K562 (cell line): ENCODE results near the gene CSF1. TPM values are rescaled to one million over a fixed set of nuclear protein-coding genes. Genes with fewer than 3 reads are reported as not detected.

ENCODE experiments used
- ATAC-seq: fragments of 200-7000 bp; cut with Tn5 transposase; 3 replicates; pipeline ENCODE4 v1.9.1; 2020; ENCODE audit warnings: moderate library complexity
- BruUV-seq: library from RNA; stranded (reverse); fragments of 400-500 nt; replicated peaks from 2 replicates; lab custom pipeline; 2021; lab: Mats Ljungman, UMichigan
- CTCF ChIA-PET: fragments of 300-600 bp; formaldehyde crosslinking; extraction: SDS; loops from one replicate; lab custom pipeline; 2021; ENCODE audit warnings: low intra/inter-chr PET ratio; lab: Yijun Ruan, JAX
- POLR2A ChIA-PET: fragments of 300-600, 350-650 bp; sonication (Branson Sonifier 250); formaldehyde crosslinking; extraction: SDS; loops from one replicate; lab custom pipeline; 2021; ENCODE audit warnings: antibody characterized with exemption, inconsistent platforms; lab: Yijun Ruan, JAX
- DNase-seq, 4 experiments: peaks; one replicate each; pipeline versions ENCODE4 v3.0.0 to v3.0.0-alpha.2; 2011 to 2018; ENCODE audit warnings: low spot score in 3 of 4, mixed read lengths in 3 of 4; ENCODE audit errors: extremely low read depth in 1 of 4
- FAIRE-seq: peaks from 2 replicates; lab custom pipeline; 2011; peaks lifted over from hg19 to GRCh38; lab: Jason Lieb, UNC
- H2AFZ ChIP-seq: 2 replicates; pipeline ENCODE4 v1.6.0; 2011; ENCODE audit warnings: low read depth, low read length, control low read depth, inconsistent platforms
- H3K27ac ChIP-seq: fragments of 200-600 bp; 3 replicates; pipeline ENCODE4 v1.8.0; 2011; ENCODE audit warnings: low read depth, mild to moderate bottlenecking, control low read depth, inconsistent platforms, low read length, moderate library complexity, mixed read lengths; ENCODE audit errors: extremely low read depth
- H3K27me3 ChIP-seq, 2 experiments: fragments of 300-600 bp in 1 of 2; 2 replicates in 1 of 2; 3 replicates in 1 of 2; pipeline versions ENCODE4 v1.6.0 to v1.8.0; 2011; ENCODE audit warnings: inconsistent platforms in 2 of 2, low read length in 2 of 2, mild to moderate bottlenecking in 1 of 2, mixed read lengths in 1 of 2, moderate library complexity in 1 of 2; ENCODE audit not compliant: control insufficient read depth in 2 of 2, insufficient read depth in 2 of 2
- H3K36me3 ChIP-seq: fragments of 300-600 bp; 3 replicates; pipeline ENCODE4 v1.8.0; 2011; ENCODE audit warnings: mild to moderate bottlenecking, low read length, inconsistent platforms; ENCODE audit not compliant: control insufficient read depth, insufficient read depth
- H3K4me1 ChIP-seq, 2 experiments: fragments of 200-600 bp in 1 of 2; replicated peaks in 1 of 2; 2 replicates in 1 of 2; 3 replicates in 1 of 2; pipeline versions ENCODE4 v1.5.1 to v1.8.0; 2011; ENCODE audit warnings: inconsistent platforms in 2 of 2, low read length in 2 of 2, mild to moderate bottlenecking in 1 of 2, mixed read lengths in 1 of 2, moderate library complexity in 1 of 2; ENCODE audit not compliant: control insufficient read depth in 2 of 2, insufficient read depth in 2 of 2
- H3K4me2 ChIP-seq: 2 replicates; pipeline ENCODE4 v1.6.1; 2011; ENCODE audit warnings: low read length, control low read depth, inconsistent platforms, mixed read lengths; ENCODE audit not compliant: insufficient read depth
- H3K4me3 ChIP-seq: fragments of 200-600 bp; sonication (generic), shearing (Covaris generic); 2 replicates; pipeline ENCODE4 v1.5.1; 2016; ENCODE audit warnings: control low read depth, inconsistent platforms
- H3K79me2 ChIP-seq: fragments of 200-600 bp; 3 replicates; pipeline ENCODE4 v1.8.0; 2011; ENCODE audit warnings: low read length, inconsistent platforms; ENCODE audit not compliant: control insufficient read depth, insufficient read depth
- H3K9ac ChIP-seq, 2 experiments: 2 replicates each; pipeline versions ENCODE4 v1.6.0 to v1.6.1; 2011; ENCODE audit warnings: low read depth in 2 of 2, low read length in 2 of 2, control low read depth in 1 of 2, inconsistent platforms in 1 of 2, mild to moderate bottlenecking in 1 of 2, mixed read lengths in 1 of 2; ENCODE audit not compliant: insufficient read depth in 1 of 2
- H3K9me1 ChIP-seq: one replicate; pipeline ENCODE4 v1.6.0; 2011; ENCODE audit warnings: inconsistent platforms, mild to moderate bottlenecking, low read length, moderate library complexity; ENCODE audit not compliant: control insufficient read depth, insufficient read depth
- H3K9me3 ChIP-seq: replicated peaks from 2 replicates; pipeline ENCODE4 v1.5.1; 2011; ENCODE audit warnings: low read depth, low read length, inconsistent platforms; ENCODE audit not compliant: control insufficient read depth, insufficient read depth
- H4K20me1 ChIP-seq: replicated peaks from 2 replicates; pipeline ENCODE4 v1.6.1; 2011; ENCODE audit warnings: low read length, inconsistent platforms, mixed read lengths; ENCODE audit not compliant: control insufficient read depth, insufficient read depth
- BRD9 ChIP-seq: fragments of 450-650 bp; IDR thresholded peaks from 2 replicates; pipeline ENCODE4 v1.6.1; 2018; ENCODE audit warnings: low read depth; ENCODE audit not compliant: partially characterized antibody
- ETV6 ChIP-seq, 3 experiments: fragments of 150-350 bp in 1 of 3; sonication (generic) in 1 of 3; formaldehyde crosslinking in 1 of 3; IDR thresholded peaks; 2 replicates each; pipeline versions ENCODE4 v1.6.1 to v1.8.0; 2014 to 2022; ENCODE audit warnings: borderline replicate concordance in 2 of 3, low read depth in 2 of 3, antibody characterized with exemption in 1 of 3, low read length in 1 of 3, mild to moderate bottlenecking in 1 of 3, missing genetic modification reagents in 1 of 3
- HSF4 ChIP-seq: fragments of 250-450 bp; sonication (Bioruptor Pico); IDR thresholded peaks from 2 replicates; pipeline ENCODE4 v2.1.2; 2022; ENCODE audit warnings: mild to moderate bottlenecking, moderate library complexity, borderline replicate concordance
- MAFG ChIP-seq: fragments of 450-650 bp; conservative IDR thresholded peaks from 2 replicates; pipeline ENCODE4 v1.6.1; 2016; ENCODE audit warnings: missing genetic modification characterization, missing compliant biosample characterization
- MCM7 ChIP-seq, 2 experiments: fragments of 450-650 bp; IDR thresholded peaks; 2 replicates each; pipeline ENCODE4 v1.6.1; 2016 to 2018
- NCOA4 ChIP-seq: fragments of 450-650 bp; IDR thresholded peaks from 2 replicates; pipeline ENCODE4 v1.6.1; 2018; ENCODE audit warnings: mild to moderate bottlenecking; ENCODE audit not compliant: partially characterized antibody
- POLR2G ChIP-seq: fragments of 200-400 bp; formaldehyde crosslinking; IDR thresholded peaks from 2 replicates; pipeline ENCODE4 v1.6.1; 2017; ENCODE audit warnings: low read depth, mild to moderate bottlenecking, antibody characterized with exemption, low read length, moderate library complexity
- ZBTB8A ChIP-seq: fragments of 450-650 bp; IDR thresholded peaks from 2 replicates; pipeline ENCODE4 v1.6.1; 2018; ENCODE audit warnings: mild to moderate bottlenecking, moderate library complexity; ENCODE audit not compliant: partially characterized antibody
- ZKSCAN3 ChIP-seq: fragments of 250-450 bp; sonication (Bioruptor Pico); IDR thresholded peaks from 2 replicates; pipeline ENCODE4 v1.4.0; 2020
- ZZZ3 ChIP-seq: fragments of 450-650 bp; IDR thresholded peaks from 2 replicates; pipeline ENCODE4 v1.6.1; 2016; ENCODE audit warnings: antibody characterized with exemption, mild to moderate bottlenecking, moderate library complexity
- WGBS: fragments of 100-300 bp; shearing (Covaris generic); methylation state at CpG from one replicate; pipeline ENCODE4 v1.1.6; 2016; ENCODE audit warnings: low coverage, mixed read lengths; ENCODE audit not compliant: insufficient coverage; ENCODE audit errors: missing lambda C conversion rate; 5-methylcytosine and 5-hydroxymethylcytosine counted together
- in situ Hi-C: fragments of 300-500 bp; cut with MboI; formaldehyde crosslinking; loops from 4 replicates; pipeline ENCODE4 v1.15.0; 2018; ENCODE audit warnings: inconsistent platforms, mixed read lengths
- intact Hi-C: fragments of 100-400 bp; cut with micrococcal nuclease; formaldehyde crosslinking; loops from 2 replicates; pipeline ENCODE4 v1.14.2; 2022
- polyA plus RNA-seq, 8 experiments: library from polyadenylated mRNA; depleted of rRNA in 4 of 8; stranded (reverse) in 5 of 8; unstranded in 3 of 8; fragments of >200 nt; fragmentation: Nextera tagmentation in 2 of 8; fragmentation: Illumina TruSeq in 1 of 8; extraction: Ambion mirVana in 2 of 8; extraction: Trizol in 1 of 8; gene quantifications; 2 replicates each; pipeline versions ENCODE4 v1.2.1 to v1.2.3, GENCODE V29; 2011 to 2014; ENCODE audit warnings: inconsistent platforms in 1 of 8, missing spikeins in 1 of 8
- total RNA-seq, 7 experiments: library from RNA; depleted of rRNA in 6 of 7; stranded (reverse); fragments of >200 nt in 6 of 7; fragmentation: Illumina TruSeq in 2 of 7; extraction: Trizol in 2 of 7; gene quantifications; 2 replicates each; pipeline versions ENCODE4 v1.2.1 to v1.2.3, GENCODE V29; 2011 to 2021; ENCODE audit warnings: low replicate concordance in 1 of 7
- TF ChIP-seq, protein P1 (sequence below): sonication (generic); formaldehyde crosslinking; IDR thresholded peaks from 2 replicates; pipeline ENCODE4 v1.4.0; 2020; ENCODE audit warnings: mild to moderate bottlenecking, missing genetic modification reagents
- TF ChIP-seq, protein P2 (sequence below): fragments of 450-650 bp; formaldehyde crosslinking; IDR thresholded peaks from 2 replicates; pipeline ENCODE4 v1.4.0; 2020; ENCODE audit warnings: mild to moderate bottlenecking

The CSF1 gene
- total and polyA plus RNA-seq, 9 of the 15 experiments (the other 6 are each of a cell fraction or from before 2014, with no cell fraction given): 0.18 to 11.8 (median 2.8) TPM

DNA sequence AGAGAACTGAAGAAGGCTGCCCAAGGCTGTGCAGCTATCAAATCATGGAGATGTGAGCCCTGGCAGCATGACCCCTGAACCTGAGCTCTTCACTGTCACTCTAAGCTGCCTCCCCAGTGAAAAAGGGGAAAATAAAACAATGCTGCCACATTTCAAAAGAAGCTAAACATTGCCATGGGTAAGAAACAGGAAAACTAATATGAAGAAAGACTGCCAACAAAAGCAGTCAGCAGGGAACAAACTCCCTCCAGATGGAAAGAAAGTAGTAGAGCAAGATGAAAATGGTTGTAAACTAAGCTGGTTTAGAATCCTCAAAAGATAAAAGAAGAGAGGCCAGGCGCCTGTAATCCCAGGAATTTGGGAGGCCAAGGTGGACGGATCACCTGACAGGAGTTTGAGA, 36.2 kb upstream of the CSF1 start:
- no peak overlapping the region for H2AFZ ChIP-seq
- WGBS: 21% methylated on average over 2 of the region's 2 CpGs
- BruUV-seq: no TSS peak
- no peaks in the 10 kb centered on the region for H3K36me3 ChIP-seq
- no peak overlapping the region for H3K9ac ChIP-seq
- in situ Hi-C loops (no loop called here), intact Hi-C loops (no loop called here)
- H3K27me3 ChIP-seq: no peaks in the 10 kb centered on the region
- no peaks in the 10 kb centered on the region for H4K20me1 ChIP-seq
- no peaks in the 10 kb centered on the region for H3K79me2 ChIP-seq
- TF ChIP-seq ZZZ3 (no peak), POLR2G (no peak)
- no peaks in the 10 kb centered on the region for H3K9me3 ChIP-seq
- POLR2A ChIA-PET: interaction anchor here (0.7 to 2.0 kb wide), 2 partner anchors 10 to 13 kb away, joined by 3 to 9 read pairs; no protein-coding TSS in a partner anchor
- ATAC-seq (no peak), DNase-seq (no peak), FAIRE-seq (no peak)
- no peaks in the 10 kb centered on the region for H3K9me1 ChIP-seq
- H3K4me1 ChIP-seq: peaks cover 0 to 8% of the 10 kb centered on the region in 2 experiments; a peak in 2 of 5 replicates
- no peak overlapping the region for H3K4me3 ChIP-seq
- no peak overlapping the region for H3K4me2 ChIP-seq
- CTCF ChIA-PET: no interaction called here
- no peak overlapping the region for H3K27ac ChIP-seq

GRCh38 chr1:109875874-109876273, 34.8 kb upstream of the CSF1 start:
- Histone ChIP-seq H3K36me3 (no peaks in the 10 kb centered on the region), H3K9me1 (no peaks in the 10 kb centered on the region), H3K4me1 (peaks cover under 1 to 9% of the 10 kb centered on the region in 2 experiments; a peak in 4 of 5 replicates), H3K27me3 (no peaks in the 10 kb centered on the region), H4K20me1 (no peaks in the 10 kb centered on the region), H3K4me2 (no peak overlapping the region), H3K79me2 (no peaks in the 10 kb centered on the region), H3K27ac (no peak overlapping the region), H2AFZ (0 out of 2 replicates have a peak overlapping the region, but pooled peaks have one; percentile 2), H3K9me3 (no peaks in the 10 kb centered on the region), H3K9ac (no peak overlapping the region), H3K4me3 (no peak overlapping the region)
- CTCF ChIA-PET: no interaction called here
- 47% methylated on average over 6 of the region's 6 CpGs for WGBS
- DNase-seq (no peak), FAIRE-seq (no peak), ATAC-seq (no peak)
- no TSS peak for BruUV-seq
- intact Hi-C loops (no loop called here), in situ Hi-C loops (no loop called here)
- POLR2A ChIA-PET: interaction anchor here (2.0 kb wide), 1 partner anchor 11 kb away, joined by 9 read pairs; no protein-coding TSS in a partner anchor
- TF ChIP-seq ZKSCAN3 (CRISPR knock-in tag) (no peak), NCOA4 (no peak), HSF4 (CRISPR knock-in tag) (no peak), MAFG (tag) (no peak), ETV6 (IDR thresholded peaks at IDR 0.05; ENCODE audit: borderline replicate concordance in 1 of 2, low read depth in 2 of 2, low read length in 1 of 2) (no peak), ETV6 (CRISPR knock-in tag; IDR thresholded peaks at IDR 0.05; ENCODE audit: borderline replicate concordance) (no peak), MCM7 (IDR thresholded peaks at IDR 0.05) (no peak), ZBTB8A (no peak), BRD9 (no peak)
- TF ChIP-seq, protein P1, sequence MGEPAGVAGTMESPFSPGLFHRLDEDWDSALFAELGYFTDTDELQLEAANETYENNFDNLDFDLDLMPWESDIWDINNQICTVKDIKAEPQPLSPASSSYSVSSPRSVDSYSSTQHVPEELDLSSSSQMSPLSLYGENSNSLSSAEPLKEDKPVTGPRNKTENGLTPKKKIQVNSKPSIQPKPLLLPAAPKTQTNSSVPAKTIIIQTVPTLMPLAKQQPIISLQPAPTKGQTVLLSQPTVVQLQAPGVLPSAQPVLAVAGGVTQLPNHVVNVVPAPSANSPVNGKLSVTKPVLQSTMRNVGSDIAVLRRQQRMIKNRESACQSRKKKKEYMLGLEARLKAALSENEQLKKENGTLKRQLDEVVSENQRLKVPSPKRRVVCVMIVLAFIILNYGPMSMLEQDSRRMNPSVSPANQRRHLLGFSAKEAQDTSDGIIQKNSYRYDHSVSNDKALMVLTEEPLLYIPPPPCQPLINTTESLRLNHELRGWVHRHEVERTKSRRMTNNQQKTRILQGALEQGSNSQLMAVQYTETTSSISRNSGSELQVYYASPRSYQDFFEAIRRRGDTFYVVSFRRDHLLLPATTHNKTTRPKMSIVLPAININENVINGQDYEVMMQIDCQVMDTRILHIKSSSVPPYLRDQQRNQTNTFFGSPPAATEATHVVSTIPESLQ (CRISPR knock-in tag): no peak
- TF ChIP-seq, protein P2, sequence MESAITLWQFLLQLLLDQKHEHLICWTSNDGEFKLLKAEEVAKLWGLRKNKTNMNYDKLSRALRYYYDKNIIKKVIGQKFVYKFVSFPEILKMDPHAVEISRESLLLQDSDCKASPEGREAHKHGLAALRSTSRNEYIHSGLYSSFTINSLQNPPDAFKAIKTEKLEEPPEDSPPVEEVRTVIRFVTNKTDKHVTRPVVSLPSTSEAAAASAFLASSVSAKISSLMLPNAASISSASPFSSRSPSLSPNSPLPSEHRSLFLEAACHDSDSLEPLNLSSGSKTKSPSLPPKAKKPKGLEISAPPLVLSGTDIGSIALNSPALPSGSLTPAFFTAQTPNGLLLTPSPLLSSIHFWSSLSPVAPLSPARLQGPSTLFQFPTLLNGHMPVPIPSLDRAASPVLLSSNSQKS (CRISPR knock-in tag): no peak
